Superior temporal gyrus (tissue), 1 donor: ENCODE measurements around the gene PRDX2.
A peak's percentile ranks its signal among the peaks of the same experiment; 100 is the strongest.
"Not testable (repeated sequence)": the region's sequence is repeated elsewhere in the genome, so short reads cannot be mapped to it uniquely, and the experiment has no call there.

Source experiments
- DNase-seq: peaks from one replicate; pipeline ENCODE4 v3.0.0-alpha.2; 2016; ENCODE audit errors: extremely low spot score

The PRDX2 gene

DNA sequence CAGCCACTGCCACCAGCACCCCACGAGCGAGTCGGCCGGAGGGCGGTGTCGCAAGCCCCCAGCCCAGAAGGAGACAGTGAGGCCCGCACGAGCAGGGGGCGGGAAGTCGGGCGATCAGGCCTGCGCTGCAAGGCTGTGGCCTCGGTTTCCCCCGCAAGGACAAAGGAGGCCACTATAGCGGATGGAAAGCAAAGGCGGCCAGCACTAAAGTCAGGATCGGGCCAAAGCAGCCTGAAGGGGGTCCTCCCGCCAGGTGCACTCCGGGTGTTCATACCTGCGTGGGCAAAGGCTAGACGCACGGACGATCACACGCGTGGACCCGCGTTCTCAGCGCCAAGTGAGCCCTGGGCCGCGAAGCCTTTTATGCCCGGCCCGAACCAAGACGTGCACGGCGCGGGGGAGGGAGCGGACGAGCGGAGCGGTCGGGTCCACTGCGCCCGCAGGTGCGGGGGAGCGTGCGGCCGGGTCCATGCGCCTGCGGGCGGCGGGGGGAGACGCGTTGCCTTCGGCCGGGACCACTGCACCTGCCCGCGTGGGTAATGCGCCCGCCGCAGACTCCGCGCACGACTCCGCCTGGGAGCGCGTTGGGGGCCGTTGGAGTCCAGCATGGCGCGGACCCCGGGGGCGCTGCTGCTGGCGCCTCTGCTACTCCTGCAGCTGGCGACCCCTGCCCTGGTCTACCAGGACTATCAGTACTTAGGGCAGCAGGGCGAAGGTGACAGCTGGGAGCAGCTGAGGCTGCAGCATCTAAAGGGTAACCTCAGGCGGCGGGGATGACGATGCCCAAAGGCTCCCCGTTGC lies at the start of gene PRDX2, which contains the start of gene THSD8:
Gene PRDX2, minus strand, starts transcription at position 335 of the 801 bp plus-strand sequence. CDS start 539 bp downstream, outside the sequence.
Gene THSD8, plus strand, starts transcription at position 604 of the 801 bp plus-strand sequence. Its CDS starts 3 bp downstream, at position 607.
- DNase-seq, result peak; percentile 83

DNA sequence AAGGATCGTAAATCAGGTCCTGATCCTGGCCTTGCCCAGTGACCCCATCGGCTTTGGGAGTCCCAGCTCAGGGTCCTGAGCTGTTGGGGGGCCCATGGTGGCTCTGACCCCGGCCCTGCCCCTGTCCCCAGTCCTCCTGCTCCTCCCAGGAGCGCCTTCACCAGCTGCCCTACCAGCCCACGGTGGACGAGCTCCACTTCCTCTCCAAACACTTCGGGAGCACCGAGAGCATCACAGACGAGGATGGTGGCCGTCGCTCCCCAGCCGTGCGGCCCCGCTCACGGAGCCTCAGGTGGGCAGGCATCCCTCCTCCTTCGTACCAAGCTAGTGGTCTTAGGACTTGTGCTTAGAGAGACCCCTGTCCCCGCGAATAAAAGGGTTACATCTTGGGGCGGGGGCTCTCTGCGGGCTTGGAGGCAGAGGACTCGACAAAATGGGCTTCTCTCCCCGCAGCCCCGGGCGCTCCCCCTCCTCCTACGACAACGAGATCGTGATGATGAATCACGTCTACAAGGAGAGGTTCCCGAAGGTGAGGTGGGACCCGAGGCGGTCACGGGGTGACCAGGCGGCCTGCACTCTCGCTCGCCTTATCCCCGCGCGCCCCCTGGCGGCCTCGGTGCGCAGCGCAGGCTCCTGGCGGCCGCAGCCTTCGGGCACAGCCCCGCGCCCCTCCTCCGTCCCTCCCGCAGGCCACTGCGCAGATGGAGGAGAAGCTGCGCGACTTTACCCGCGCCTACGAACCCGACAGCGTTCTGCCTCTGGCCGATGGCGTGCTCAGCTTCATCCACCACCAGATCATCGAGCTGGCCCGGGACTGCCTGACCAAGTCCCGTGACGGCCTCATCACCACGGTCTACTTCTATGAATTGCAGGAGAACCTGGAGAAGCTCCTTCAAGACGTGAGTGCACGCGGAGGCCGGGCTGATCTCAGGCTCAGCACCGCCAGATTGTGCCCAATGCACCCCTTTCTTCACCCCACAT lies 45.8 kb upstream of the PRDX2 start:
- DNase-seq, result peak; percentile 79

DNA sequence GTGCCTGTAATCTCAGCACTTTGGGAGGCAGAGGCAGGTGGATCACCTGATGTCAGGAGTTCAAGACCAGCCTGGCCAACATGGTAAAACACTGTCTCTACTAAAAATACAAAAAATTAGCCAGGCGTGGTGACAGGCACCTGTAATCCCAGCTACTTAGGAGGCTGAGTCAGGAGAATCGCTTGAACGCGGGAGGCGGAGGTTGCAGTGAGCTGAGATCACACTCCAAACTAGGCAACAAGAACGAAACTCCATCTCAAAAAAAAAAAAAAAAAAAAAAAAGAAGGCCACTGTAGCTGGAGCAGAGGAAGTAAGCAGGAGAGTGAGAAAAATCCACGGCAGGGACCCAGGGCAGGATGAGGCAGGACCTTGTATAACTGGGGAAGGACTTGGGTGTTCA lies 45.0 kb upstream of the PRDX2 start:
- DNase-seq, result not testable (repeated sequence)

DNA sequence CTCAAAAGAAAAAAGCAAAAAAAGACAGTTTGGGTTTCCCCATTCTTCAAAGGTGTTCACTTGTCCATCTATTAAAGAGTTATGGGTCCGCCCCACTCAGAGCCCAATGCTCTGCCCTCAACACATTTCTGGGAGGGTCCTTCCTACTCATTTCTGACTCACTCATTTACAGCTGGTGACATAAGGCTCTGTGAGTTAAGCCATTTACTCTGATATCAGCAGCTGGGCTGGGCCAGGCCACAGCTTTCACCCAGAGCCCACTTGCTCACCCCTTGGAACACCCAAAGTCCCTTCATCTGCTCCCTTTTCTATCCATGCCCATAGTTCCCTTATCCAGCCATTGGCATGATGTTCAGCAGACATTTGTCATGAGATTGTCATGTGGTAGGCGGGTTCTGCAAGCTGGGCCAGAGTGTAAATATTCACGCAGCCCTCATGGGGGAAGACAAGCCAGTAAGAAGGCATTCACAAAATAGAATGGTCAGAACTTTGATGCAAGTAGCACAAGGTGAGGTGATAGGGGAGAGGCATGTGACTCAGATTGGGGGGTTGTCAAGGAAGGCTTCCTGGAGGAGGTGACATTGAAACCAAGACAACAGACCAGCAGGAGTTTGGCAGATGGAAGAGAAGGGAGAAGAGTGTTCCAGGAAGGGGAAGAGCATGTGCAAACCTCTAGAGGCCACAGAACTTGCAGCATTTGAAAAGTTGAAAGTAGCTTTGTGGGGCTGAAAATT lies 42.6 kb upstream of the PRDX2 start:
- no peak for DNase-seq

GRCh38 chr19:12843328-12843727 lies 41.7 kb upstream of the PRDX2 start:
- no peak for DNase-seq

- no peak for DNase-seq
Measured at GRCh38 chr19:12842511-12842910, 40.9 kb upstream of the PRDX2 start.

DNA sequence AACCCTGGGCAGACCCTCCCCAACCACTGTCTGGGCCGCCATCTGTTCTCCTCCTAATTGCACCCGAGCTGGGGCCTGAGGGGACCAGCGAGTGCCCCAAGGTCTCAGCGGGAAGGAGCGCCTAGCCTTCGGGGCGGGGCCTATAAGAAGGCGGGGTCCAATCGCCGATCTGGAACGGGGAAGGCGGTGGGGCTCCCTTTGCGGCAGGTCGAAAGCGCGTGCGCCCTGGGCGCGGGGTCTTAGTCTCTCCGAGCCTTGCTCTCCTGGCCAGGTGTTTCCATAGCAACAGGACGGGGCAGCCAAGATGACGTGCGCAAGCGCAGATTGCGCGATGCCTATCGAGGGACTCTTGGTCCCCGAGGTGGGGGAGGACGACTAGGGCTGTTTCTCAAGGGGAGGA lies 39.5 kb upstream of the PRDX2 start:
- DNase-seq, result no peak

DNA sequence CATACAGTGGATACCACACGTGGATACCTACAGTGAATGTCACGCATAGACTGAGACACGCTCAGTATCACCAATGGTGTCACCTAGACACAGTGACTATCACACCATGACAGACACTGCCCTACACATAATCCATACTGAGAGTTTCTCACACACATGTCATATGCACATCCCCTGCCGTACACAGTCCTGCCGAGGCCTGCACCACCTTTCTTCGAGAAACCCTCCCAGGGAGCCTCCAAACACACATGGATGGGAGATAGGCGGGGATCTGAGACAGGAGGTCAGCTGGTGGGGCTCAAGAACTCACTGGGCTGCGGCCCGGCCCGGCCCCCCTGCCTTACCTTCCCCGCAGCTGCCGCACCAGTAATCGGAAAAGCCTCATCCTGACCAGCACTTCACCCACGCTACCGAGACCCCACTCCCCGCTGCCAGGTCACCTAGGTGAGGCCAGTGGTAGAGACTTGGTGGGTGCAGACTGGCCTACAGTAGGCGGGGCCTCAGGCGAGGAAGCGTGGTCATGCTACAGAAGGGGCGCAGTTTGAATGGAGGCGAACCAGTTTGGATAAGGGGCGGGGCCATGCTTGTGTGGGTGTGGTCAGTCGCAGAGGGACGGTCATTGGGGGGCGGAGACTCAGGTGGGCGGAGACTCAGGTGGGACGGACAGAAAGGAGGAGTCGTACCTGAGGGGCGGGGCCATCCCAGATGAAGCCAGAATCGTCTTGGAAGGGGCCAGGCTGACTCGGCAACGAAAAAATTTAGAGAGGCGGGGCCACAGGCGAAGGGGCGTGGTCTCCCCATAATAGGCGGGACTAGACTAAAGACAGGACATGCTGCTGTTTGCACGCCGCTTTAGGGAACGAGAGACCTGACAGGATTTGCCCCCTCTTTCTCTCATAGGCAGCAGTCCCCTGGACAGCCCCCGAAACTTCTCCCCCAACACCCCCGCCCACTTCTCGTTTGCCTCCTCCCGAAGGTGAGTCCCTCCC lies 38.8 kb upstream of the PRDX2 start:
- no peak for DNase-seq

DNA sequence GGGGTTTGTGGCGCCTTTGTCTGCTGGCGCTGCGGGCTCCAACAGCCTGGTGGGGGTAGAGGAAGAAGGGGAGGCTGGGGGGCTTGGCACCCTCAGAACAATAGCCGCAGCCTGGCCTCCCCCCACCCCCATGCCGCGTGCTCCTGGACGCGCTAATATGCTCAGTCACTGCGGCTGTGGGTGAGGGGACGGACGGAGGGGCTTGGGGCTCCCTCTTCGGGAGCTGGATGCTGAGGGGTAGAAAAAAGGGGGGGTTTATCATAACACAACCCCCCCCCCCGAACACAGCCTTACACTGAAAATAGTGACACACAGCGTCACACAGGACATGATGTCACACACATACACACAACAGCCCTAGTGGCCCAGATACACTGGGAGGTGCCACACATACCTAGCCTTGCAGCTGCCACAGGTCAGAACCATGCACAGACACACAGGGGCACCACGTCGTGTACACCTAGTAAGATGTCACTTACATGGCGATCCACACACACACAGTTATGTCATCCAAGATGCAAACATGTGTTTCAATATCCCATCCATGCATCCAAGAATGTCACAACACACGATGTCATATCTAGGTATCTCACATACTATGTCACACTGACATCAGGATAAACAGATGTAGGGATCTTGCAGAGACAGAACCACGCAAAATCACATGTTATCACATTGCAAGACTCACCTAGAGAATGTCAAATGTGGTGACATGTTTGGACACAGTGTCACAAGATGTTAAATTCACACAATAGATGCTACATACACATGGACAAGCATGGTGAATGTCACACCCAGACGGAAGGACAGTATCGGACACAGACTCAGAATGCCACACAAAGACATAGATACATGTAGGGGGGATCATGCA lies 37.5 kb upstream of the PRDX2 start:
- DNase-seq, result no peak

DNA sequence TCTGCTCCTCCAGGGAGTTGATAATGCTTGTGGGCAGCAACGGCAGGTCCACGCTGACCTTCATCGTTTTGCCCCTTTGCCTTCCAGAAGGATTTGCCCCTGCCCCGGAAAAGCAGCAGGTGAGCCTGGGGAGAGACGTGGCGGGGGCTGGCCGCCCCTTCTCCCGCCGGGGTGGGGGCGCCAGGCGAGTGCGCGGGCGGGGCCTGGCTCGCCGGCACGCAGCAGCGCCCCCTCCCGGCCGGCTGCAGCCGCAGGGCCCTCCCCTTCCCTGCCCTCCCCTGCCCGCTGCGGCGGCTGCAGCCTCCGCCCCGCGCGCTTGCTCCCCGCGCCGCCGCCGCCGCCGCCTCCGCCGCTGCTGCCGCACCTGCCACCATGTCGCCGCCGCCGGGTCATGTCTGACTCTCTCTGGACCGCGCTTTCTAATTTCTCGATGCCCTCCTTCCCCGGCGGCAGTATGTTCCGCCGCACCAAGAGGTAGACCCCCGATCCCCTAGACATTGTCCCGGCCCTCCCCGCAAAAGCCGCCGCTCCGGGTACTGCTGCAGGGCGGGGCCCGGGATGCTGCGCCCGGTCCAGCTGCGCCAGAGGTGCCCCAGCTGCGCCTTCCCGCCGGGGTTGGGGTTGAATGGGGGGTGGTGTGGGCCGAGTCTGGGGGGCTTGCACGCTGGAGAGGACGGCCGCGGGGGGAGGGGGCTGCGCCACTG lies 36.7 kb upstream of the PRDX2 start, which contains the start of gene MAST1:
Gene MAST1, plus strand, starts transcription at position 334 of the 704 bp plus-strand sequence. Its CDS starts 58 bp downstream, at position 392.
- DNase-seq, result peak; percentile 44

DNA sequence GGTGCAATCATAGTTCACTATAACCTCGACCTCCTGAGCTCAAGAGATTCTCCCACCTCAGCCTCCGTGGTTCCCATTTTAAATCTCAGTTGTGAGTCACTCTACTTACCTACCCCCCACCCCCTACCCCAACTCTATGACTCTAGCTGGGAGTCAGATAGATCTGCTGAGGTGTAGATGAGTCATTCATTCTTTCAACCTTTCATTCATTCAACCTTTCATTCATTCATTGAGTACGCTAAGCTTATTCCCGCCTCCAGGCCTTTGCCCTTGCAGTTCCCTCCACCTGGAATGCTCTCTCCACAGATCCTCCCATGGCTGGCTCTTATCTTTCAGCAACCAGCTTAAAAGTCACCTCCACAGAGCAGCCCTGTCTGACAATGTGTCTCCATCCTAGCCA lies 35.6 kb upstream of the PRDX2 start:
- DNase-seq, result no peak

DNA sequence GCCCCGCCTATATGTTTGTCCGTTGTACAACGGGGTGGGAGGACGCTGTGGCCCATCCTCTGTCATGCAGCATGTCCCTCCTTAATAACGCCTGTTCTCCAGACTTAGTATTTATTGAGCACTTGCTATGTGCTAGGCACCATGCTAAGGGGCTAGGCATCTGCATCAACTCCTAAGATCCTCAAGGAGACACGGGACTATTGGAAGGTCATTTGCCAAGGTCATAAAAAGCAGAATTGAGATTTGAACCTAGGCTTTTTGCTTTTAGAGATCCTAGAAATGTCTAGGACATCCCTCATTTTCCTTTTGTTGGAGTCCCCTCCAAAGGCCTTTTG lies 34.9 kb upstream of the PRDX2 start:
- no peak for DNase-seq

- DNase-seq, result peak; percentile 28
Measured at GRCh38 chr19:12834976-12835757, 33.6 kb upstream of the PRDX2 start.

GRCh38 chr19:12834566-12834943 lies 33.0 kb upstream of the PRDX2 start, which contains the start of gene RTBDN:
Gene RTBDN (minus strand): TSS chr19:12834579. CDS start chr19:12829979, 4,600 bp downstream.
- DNase-seq, result peak; percentile 61

DNA sequence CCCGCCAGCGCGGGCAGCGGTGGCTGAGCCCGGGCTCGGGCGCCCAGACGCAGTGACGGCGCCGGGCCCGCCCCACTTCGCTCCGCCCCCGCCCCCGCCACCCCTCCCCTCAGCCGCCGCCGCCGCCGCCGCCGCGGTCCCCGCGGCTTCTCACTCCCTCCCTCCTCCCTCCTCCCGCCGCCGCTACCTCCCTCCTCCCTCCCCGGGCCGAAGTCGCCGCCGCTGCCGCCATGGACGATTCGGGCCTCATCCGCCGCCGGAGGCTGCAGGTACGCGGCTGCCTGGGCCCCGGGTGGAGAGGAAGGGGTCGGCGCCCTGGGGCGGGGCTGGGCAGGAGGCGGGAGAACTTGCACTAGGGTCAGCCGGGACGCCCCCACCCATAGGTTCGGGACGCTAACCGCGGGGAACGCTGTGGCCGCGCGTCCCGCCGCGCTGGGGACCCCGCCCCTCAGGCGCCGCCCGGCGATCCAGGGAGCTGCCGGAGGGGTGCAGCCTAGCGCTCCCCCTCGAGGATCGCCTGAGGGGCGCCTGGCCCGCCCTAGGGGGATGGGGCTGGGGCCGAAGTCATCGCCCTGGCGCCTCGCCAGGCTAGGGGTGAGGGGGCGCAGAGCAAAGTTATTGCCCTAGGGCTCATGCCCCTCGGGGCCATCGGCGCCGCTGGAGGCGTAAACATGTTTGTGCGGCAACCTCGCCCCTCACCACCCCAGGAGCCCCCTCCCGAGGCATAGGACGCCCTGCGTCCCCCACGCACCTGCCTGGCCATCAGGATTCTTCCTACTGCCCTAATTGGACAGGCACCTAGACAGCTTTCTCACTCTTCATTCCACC lies 32.4 kb upstream of the PRDX2 start:
- no peak for DNase-seq

DNA sequence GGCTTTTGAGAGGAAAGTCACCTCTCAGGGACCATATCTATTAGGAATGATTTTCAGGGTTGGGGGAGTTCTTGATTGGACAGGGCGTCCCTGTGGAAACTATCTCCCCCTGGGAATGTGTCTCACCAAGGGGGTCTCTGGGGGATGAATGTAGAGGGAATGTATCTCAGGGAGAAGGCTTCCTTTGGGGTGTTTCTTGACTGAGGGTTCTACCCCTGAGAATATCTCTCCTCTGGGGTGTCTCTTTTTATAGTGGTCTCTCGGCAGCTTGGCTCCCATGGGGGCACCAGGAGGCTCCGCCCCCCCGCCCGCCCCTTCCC lies 31.8 kb upstream of the PRDX2 start:
- DNase-seq, result peak; percentile 13

DNA sequence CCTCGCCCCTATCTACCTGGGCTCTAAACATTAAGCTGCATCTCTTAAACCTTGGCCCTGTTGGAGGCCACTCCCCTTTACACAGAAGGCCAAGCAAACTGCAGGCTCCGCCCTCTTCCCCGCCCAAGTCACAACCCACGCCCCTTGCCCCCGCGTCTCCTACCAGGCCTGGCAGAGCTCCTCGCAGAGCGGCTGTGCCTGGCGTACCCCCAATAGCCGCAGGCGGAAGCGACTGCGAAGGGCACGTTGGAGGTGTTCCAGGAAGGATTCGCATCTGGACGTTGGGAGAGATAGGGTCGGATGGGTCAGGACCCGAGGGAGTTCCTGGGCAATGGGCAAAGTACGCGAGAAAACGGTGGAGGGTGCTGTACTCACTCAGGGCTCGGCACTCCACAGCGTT lies 26.9 kb upstream of the PRDX2 start:
- DNase-seq, result no peak
